GM23248 (cell line): ENCODE data around the gene GNG2. TPM values are rescaled to one million over a fixed set of nuclear protein-coding genes. Genes with fewer than 3 reads are reported as not detected.
A peak's percentile ranks its signal among the peaks of the same experiment; 100 is the strongest.

ENCODE experiments used
- DNase-seq: peaks from one replicate; pipeline ENCODE4 v3.0.0-alpha.2; 2015
- H2AFZ ChIP-seq: fragments of 200-600 bp; sonication (generic); 2 replicates; pipeline ENCODE4 v1.6.1; 2016; ENCODE audit warnings: antibody characterized with exemption
- H3F3A ChIP-seq: fragments of 200-600 bp; sonication (generic); 2 replicates; pipeline ENCODE4 v1.6.1; 2016; ENCODE audit warnings: mild to moderate bottlenecking, antibody characterized with exemption, mixed run types; ENCODE audit not compliant: insufficient read depth
- H3K27ac ChIP-seq: fragments of 200-600 bp; sonication (generic); 2 replicates; pipeline ENCODE4 v1.5.1; 2016; ENCODE audit warnings: mild to moderate bottlenecking
- H3K27me3 ChIP-seq: fragments of 200-600 bp; sonication (generic); replicated peaks from 2 replicates; pipeline ENCODE4 v1.6.1; 2016; ENCODE audit warnings: mild to moderate bottlenecking; ENCODE audit not compliant: insufficient read depth
- H3K36me3 ChIP-seq: fragments of 200-600 bp; sonication (generic); 2 replicates; pipeline ENCODE4 v1.6.1; 2016; ENCODE audit warnings: low read depth, mild to moderate bottlenecking
- H3K4me1 ChIP-seq: fragments of 200-600 bp; sonication (generic); 2 replicates; pipeline ENCODE4 v1.6.1; 2016; ENCODE audit warnings: mild to moderate bottlenecking; ENCODE audit not compliant: insufficient read depth
- H3K4me2 ChIP-seq: fragments of 200-600 bp; sonication (generic); one replicate; pipeline ENCODE4 v1.6.1; 2016; ENCODE audit warnings: mild to moderate bottlenecking; ENCODE audit not compliant: unreplicated experiment
- H3K4me3 ChIP-seq: fragments of 200-600 bp; sonication (generic); 2 replicates; pipeline ENCODE4 v1.5.1; 2016; ENCODE audit warnings: mild to moderate bottlenecking
- H3K79me2 ChIP-seq: fragments of 200-600 bp; sonication (generic); 2 replicates; pipeline ENCODE4 v1.6.1; 2016; ENCODE audit warnings: mild to moderate bottlenecking; ENCODE audit not compliant: insufficient read depth
- H3K9ac ChIP-seq: fragments of 200-600 bp; sonication (generic); 2 replicates; pipeline ENCODE4 v1.6.1; 2016; ENCODE audit warnings: mild to moderate bottlenecking
- H3K9me2 ChIP-seq: fragments of 200-600 bp; sonication (generic); 2 replicates; pipeline ENCODE4 v1.6.1; 2016; ENCODE audit warnings: mixed run types, mild to moderate bottlenecking, moderate library complexity; ENCODE audit not compliant: insufficient read depth
- H3K9me3 ChIP-seq: fragments of 200-600 bp; sonication (generic); one replicate; pipeline ENCODE4 v1.6.1; 2017; ENCODE audit warnings: low read depth
- H4K20me1 ChIP-seq: fragments of 200-600 bp; sonication (generic); 2 replicates; pipeline ENCODE4 v1.6.0; 2016; ENCODE audit not compliant: insufficient read depth
- EZH2 ChIP-seq: fragments of 200-600 bp; sonication (generic); IDR thresholded peaks from 2 replicates; pipeline ENCODE4 v1.6.1; 2018; ENCODE audit warnings: antibody characterized with exemption, mild to moderate bottlenecking; ENCODE audit not compliant: insufficient read depth, poor library complexity, severe bottlenecking
- EZH2phosphoT487 ChIP-seq: fragments of 200-600 bp; sonication (generic); IDR thresholded peaks from 2 replicates; pipeline ENCODE4 v1.6.1; 2018; ENCODE audit warnings: antibody characterized with exemption, moderate library complexity, mild to moderate bottlenecking, low read depth; ENCODE audit not compliant: insufficient read depth
- WGBS, 2 experiments: methylation state at CpG; one replicate each; pipeline ENCODE4 v1.1.6; 2015 to 2017; ENCODE audit warnings: low lambda C conversion rate in 2 of 2, low coverage in 1 of 2; ENCODE audit errors: missing lambda C conversion rate in 2 of 2; 5-methylcytosine and 5-hydroxymethylcytosine counted together
- in situ Hi-C: fragments of 300-500 bp; cut with MboI; formaldehyde crosslinking; loops from 2 replicates; pipeline ENCODE4 v1.15.0; 2020
- polyA plus RNA-seq: library from polyadenylated mRNA; unstranded; fragments of >200 nt; fragmentation: Nextera tagmentation; extraction: Ambion mirVana; gene quantifications from 2 replicates; pipeline ENCODE4 v1.2.1, GENCODE V29; 2016
- total RNA-seq: library from RNA; depleted of rRNA; stranded (reverse); fragments of >200 nt; shearing (Covaris generic); gene quantifications from 2 replicates; pipeline ENCODE4 v1.2.3, GENCODE V29; 2014

GNG2 gene
- total and polyA plus RNA-seq, 2 experiments from 2014 or later: 13.8 to 16.5 TPM

- no peak for DNase-seq
- Histone ChIP-seq H3K4me2 (no peak overlapping the region), H4K20me1 (no peaks in the 10 kb centered on the region), H3K4me3 (no peak overlapping the region), H3K79me2 (peaks cover 77% of the 10 kb centered on the region), H3K27ac (no peak overlapping the region), H3F3A (peaks cover 14% of the 10 kb centered on the region), H3K4me1 (peaks cover 12% of the 10 kb centered on the region), H3K36me3 (no peaks in the 10 kb centered on the region), H3K9me2 (no peaks in the 10 kb centered on the region), H3K27me3 (no peaks in the 10 kb centered on the region), H3K9me3 (no peaks in the 10 kb centered on the region), H2AFZ (no peak overlapping the region), H3K9ac (no peak overlapping the region)
- 97 to 100% methylated on average over 2 of the region's 2 CpGs for WGBS, 2 experiments
- TF ChIP-seq EZH2: no peak
- TF ChIP-seq EZH2phosphoT487: no peak
- in situ Hi-C loops: no loop called here
Observed at GRCh38 chr14:51868405-51868804, 8.0 kb downstream of the GNG2 start.

GRCh38 chr14:51869411-51870100 lies 9.1 kb downstream of the GNG2 start:
- H3K4me1 ChIP-seq: peaks cover 19% of the 10 kb centered on the region
- H3K9ac ChIP-seq: no peak overlapping the region
- DNase-seq: no peak
- no peaks in the 10 kb centered on the region for H3K27me3 ChIP-seq
- H3K36me3 ChIP-seq: no peaks in the 10 kb centered on the region
- H3K79me2 ChIP-seq: peaks cover 75% of the 10 kb centered on the region
- peaks cover 20% of the 10 kb centered on the region for H3F3A ChIP-seq
- no peak overlapping the region for H3K4me2 ChIP-seq
- H4K20me1 ChIP-seq: no peaks in the 10 kb centered on the region
- no peak overlapping the region for H3K27ac ChIP-seq
- H2AFZ ChIP-seq: no peak overlapping the region
- H3K4me3 ChIP-seq: no peak overlapping the region
- no peaks in the 10 kb centered on the region for H3K9me2 ChIP-seq
- TF ChIP-seq EZH2 (no peak), EZH2phosphoT487 (no peak)
- 94 to 96% methylated on average over 9 of the region's 9 CpGs for WGBS, 2 experiments
- H3K9me3 ChIP-seq: no peaks in the 10 kb centered on the region
- in situ Hi-C loops: no loop called here

GRCh38 chr14:51870606-51871005 lies 10.2 kb downstream of the GNG2 start:
- no peak overlapping the region for H2AFZ ChIP-seq
- TF ChIP-seq EZH2: no peak
- TF ChIP-seq EZH2phosphoT487: no peak
- H3K79me2 ChIP-seq: peaks cover 73% of the 10 kb centered on the region
- DNase-seq: no peak
- no peak overlapping the region for H3K4me3 ChIP-seq
- H3K4me1 ChIP-seq: peaks cover 19% of the 10 kb centered on the region
- H3K9ac ChIP-seq: no peak overlapping the region
- no peak overlapping the region for H3K4me2 ChIP-seq
- H3K27ac ChIP-seq: no peak overlapping the region
- in situ Hi-C loops: no loop called here
- WGBS, 2 experiments: 98 to 99% methylated on average over 2 of the region's 2 CpGs
- no peaks in the 10 kb centered on the region for H3K9me3 ChIP-seq
- H3K36me3 ChIP-seq: no peaks in the 10 kb centered on the region
- no peaks in the 10 kb centered on the region for H3K27me3 ChIP-seq
- H3F3A ChIP-seq: peaks cover 20% of the 10 kb centered on the region
- H3K9me2 ChIP-seq: no peaks in the 10 kb centered on the region
- H4K20me1 ChIP-seq: no peaks in the 10 kb centered on the region

- Histone ChIP-seq H3K36me3 (no peaks in the 10 kb centered on the region), H3K9me2 (no peaks in the 10 kb centered on the region), H3K27me3 (no peaks in the 10 kb centered on the region), H3K4me2 (no peak overlapping the region), H3K9ac (no peak overlapping the region), H4K20me1 (no peaks in the 10 kb centered on the region), H3F3A (peaks cover 20% of the 10 kb centered on the region), H3K79me2 (peaks cover 70% of the 10 kb centered on the region), H2AFZ (no peak overlapping the region), H3K4me1 (peaks cover 19% of the 10 kb centered on the region), H3K4me3 (no peak overlapping the region), H3K9me3 (no peaks in the 10 kb centered on the region), H3K27ac (no peak overlapping the region)
- WGBS, 2 experiments: 50% methylated on average over 2 of the region's 2 CpGs
- in situ Hi-C loops: no loop called here
- no peak for DNase-seq
- no peak for TF ChIP-seq EZH2phosphoT487
- no peak for TF ChIP-seq EZH2
Observed at GRCh38 chr14:51871846-51872245, 11.4 kb downstream of the GNG2 start.

GRCh38 chr14:51872396-51872795 lies 12.0 kb downstream of the GNG2 start:
- H3K9me3 ChIP-seq: no peaks in the 10 kb centered on the region
- H2AFZ ChIP-seq: no peak overlapping the region
- H3K4me2 ChIP-seq: peak overlapping the region; percentile 75
- H3K4me1 ChIP-seq: peaks cover 19% of the 10 kb centered on the region
- H3F3A ChIP-seq: peaks cover 20% of the 10 kb centered on the region
- no peaks in the 10 kb centered on the region for H3K9me2 ChIP-seq
- in situ Hi-C loops: no loop called here
- no peak overlapping the region for H3K4me3 ChIP-seq
- H3K36me3 ChIP-seq: no peaks in the 10 kb centered on the region
- DNase-seq: no peak
- peak overlapping the region; percentile 75 for H3K27ac ChIP-seq
- H3K27me3 ChIP-seq: no peaks in the 10 kb centered on the region
- H4K20me1 ChIP-seq: no peaks in the 10 kb centered on the region
- peak overlapping the region; percentile 51; the same call in 1 of the 2 replicates for H3K9ac ChIP-seq
- WGBS, 2 experiments: 88 to 97% methylated on average over 3 of the region's 3 CpGs
- H3K79me2 ChIP-seq: peaks cover 68% of the 10 kb centered on the region
- TF ChIP-seq EZH2 (no peak), EZH2phosphoT487 (no peak)
